IMR-90 (cell line): ENCODE results near the gene COPS2. TPM values are rescaled to one million over a fixed set of nuclear protein-coding genes. Genes with fewer than 3 reads are reported as not detected.

ENCODE experiments used
- ATAC-seq: fragments of 200-7000 bp; cut with Tn5 transposase; 2 replicates; pipeline ENCODE4 v1.9.1; 2020; ENCODE audit warnings: low read depth, mild to moderate bottlenecking, moderate library complexity
- BruUV-seq: library from RNA; stranded (reverse); fragments of 400-500 nt; replicated peaks from 2 replicates; lab custom pipeline; 2021; lab: Mats Ljungman, UMichigan
- CTCF ChIA-PET: fragments of 300-600 bp; formaldehyde crosslinking; extraction: SDS; loops from one replicate; lab custom pipeline; 2021; ENCODE audit warnings: antibody characterized with exemption; lab: Yijun Ruan, JAX
- POLR2A ChIA-PET: fragments of 300-600 bp; sonication (Branson Sonifier 250); formaldehyde crosslinking; loops from one replicate; lab custom pipeline; 2022; ENCODE audit warnings: antibody characterized with exemption; ENCODE audit not compliant: unreplicated experiment; lab: Charles Lee
- DNase-seq: peaks from one replicate; pipeline ENCODE4 v3.0.0; 2013
- H2AFZ ChIP-seq: replicated peaks from 2 replicates; pipeline ENCODE3; 2013; ENCODE audit warnings: low read length, mild to moderate bottlenecking; ENCODE audit not compliant: poor library complexity
- H2AK5ac ChIP-seq: 2 replicates; pipeline ENCODE4 v1.6.1; 2013; ENCODE audit warnings: low read depth, low read length, inconsistent platforms
- H2AK9ac ChIP-seq: replicated peaks from 2 replicates; pipeline ENCODE3; 2013; ENCODE audit warnings: mild to moderate bottlenecking, low read depth, low read length, moderate library complexity; ENCODE audit not compliant: poor library complexity
- H2BK120ac ChIP-seq: 2 replicates; pipeline ENCODE4 v1.6.1; 2013; ENCODE audit warnings: low read depth, low read length, inconsistent platforms
- H2BK15ac ChIP-seq: 3 replicates; pipeline ENCODE4 v1.6.1; 2013; ENCODE audit warnings: low read depth, low read length, inconsistent platforms
- H2BK20ac ChIP-seq: 2 replicates; pipeline ENCODE4 v1.6.1; 2013; ENCODE audit warnings: low read depth, mild to moderate bottlenecking, inconsistent platforms, low read length, moderate library complexity
- H2BK5ac ChIP-seq: 2 replicates; pipeline ENCODE4 v1.6.1; 2013; ENCODE audit warnings: mild to moderate bottlenecking, low read depth, low read length, inconsistent platforms; ENCODE audit not compliant: poor library complexity, severe bottlenecking
- H3K14ac ChIP-seq: replicated peaks from 2 replicates; pipeline ENCODE4 v1.6.1; 2013; ENCODE audit warnings: low read depth, low read length, inconsistent platforms
- H3K18ac ChIP-seq: 2 replicates; pipeline ENCODE4 v1.6.1; 2013; ENCODE audit warnings: low read depth, low read length, control low read depth
- H3K23ac ChIP-seq: 2 replicates; pipeline ENCODE4 v1.6.1; 2013; ENCODE audit warnings: low read depth, low read length, inconsistent platforms
- H3K27ac ChIP-seq: 2 replicates; pipeline ENCODE4 v1.5.1; 2013; ENCODE audit warnings: mild to moderate bottlenecking, control low read depth, low read length; ENCODE audit not compliant: insufficient read depth
- H3K27me3 ChIP-seq: 2 replicates; pipeline ENCODE4 v1.6.1; 2013; ENCODE audit warnings: low read length; ENCODE audit not compliant: control insufficient read depth, insufficient read depth
- H3K36me3 ChIP-seq: 2 replicates; pipeline ENCODE4 v1.6.1; 2013; ENCODE audit warnings: low read length, mixed read lengths; ENCODE audit not compliant: control insufficient read depth, insufficient read depth
- H3K4ac ChIP-seq: 2 replicates; pipeline ENCODE4 v1.6.1; 2013; ENCODE audit warnings: low read depth, low read length, inconsistent platforms
- H3K4me1 ChIP-seq: 2 replicates; pipeline ENCODE4 v1.6.1; 2013; ENCODE audit warnings: low read length, mixed read lengths; ENCODE audit not compliant: control insufficient read depth, insufficient read depth
- H3K4me2 ChIP-seq: 2 replicates; pipeline ENCODE4 v1.6.1; 2013; ENCODE audit warnings: low read depth, mild to moderate bottlenecking, control low read depth, low read length, moderate library complexity
- H3K4me3 ChIP-seq: 2 replicates; pipeline ENCODE4 v1.5.1; 2013; ENCODE audit warnings: low read depth, mild to moderate bottlenecking, control low read depth, low read length, moderate library complexity; ENCODE audit not compliant: insufficient read depth
- H3K56ac ChIP-seq: 2 replicates; pipeline ENCODE4 v1.6.1; 2013; ENCODE audit warnings: low read length, inconsistent platforms; ENCODE audit not compliant: insufficient read depth; ENCODE audit errors: extremely low read depth
- H3K79me1 ChIP-seq, 2 experiments: 2 replicates each; pipeline ENCODE4 v1.6.1; 2013; ENCODE audit warnings: low read length in 2 of 2, inconsistent platforms in 1 of 2, low read depth in 1 of 2
- H3K9ac ChIP-seq: 2 replicates; pipeline ENCODE4 v1.6.1; 2013; ENCODE audit warnings: low read depth, low read length, control low read depth
- H3K9me1 ChIP-seq: 2 replicates; pipeline ENCODE4 v1.6.1; 2013; ENCODE audit warnings: low read length, inconsistent platforms; ENCODE audit not compliant: insufficient read depth
- H3K9me3 ChIP-seq: 2 replicates; pipeline ENCODE4 v1.6.1; 2013; ENCODE audit warnings: low read length; ENCODE audit not compliant: control insufficient read depth, insufficient read depth
- H4K20me1 ChIP-seq: 2 replicates; pipeline ENCODE4 v1.6.1; 2013; ENCODE audit warnings: low read length, inconsistent platforms; ENCODE audit not compliant: insufficient read depth
- H4K5ac ChIP-seq: 2 replicates; pipeline ENCODE4 v1.6.1; 2013; ENCODE audit warnings: mild to moderate bottlenecking, low read depth, low read length, control low read depth
- H4K8ac ChIP-seq, 2 experiments: 2 replicates each; pipeline ENCODE4 v1.6.1; 2013; ENCODE audit warnings: low read depth in 2 of 2, low read length in 2 of 2, control low read depth in 1 of 2, inconsistent platforms in 1 of 2
- H4K91ac ChIP-seq: 2 replicates; pipeline ENCODE4 v1.6.1; 2013; ENCODE audit warnings: low read depth, low read length, inconsistent platforms; ENCODE audit not compliant: insufficient read depth
- BHLHE40 ChIP-seq: fragments of 150-350 bp; IDR thresholded peaks from 2 replicates; pipeline ENCODE4 v1.6.1; 2016; ENCODE audit warnings: mild to moderate bottlenecking, low read depth, low read length
- CEBPB ChIP-seq: IDR thresholded peaks from 2 replicates; pipeline ENCODE4 v1.6.1; 2012; ENCODE audit warnings: low read depth, low read length, improper control_type of control experiment
- FOS ChIP-seq: fragments of 150-350 bp; IDR thresholded peaks from 2 replicates; pipeline ENCODE4 v1.6.1; 2016; ENCODE audit warnings: low read depth, low read length
- MAFK ChIP-seq: IDR thresholded peaks from 2 replicates; pipeline ENCODE4 v1.6.1; 2012; ENCODE audit warnings: low read depth, low read length, improper control_type of control experiment
- MAZ ChIP-seq: IDR thresholded peaks from 2 replicates; pipeline ENCODE4 v1.6.1; 2012; ENCODE audit warnings: low read depth, mild to moderate bottlenecking, low read length, improper control_type of control experiment, moderate library complexity, borderline replicate concordance
- NFE2L2 ChIP-seq: fragments of 150-350 bp; IDR thresholded peaks from 2 replicates; pipeline ENCODE4 v1.6.1; 2016; ENCODE audit warnings: low read depth, mild to moderate bottlenecking, low read length
- POLR2A ChIP-seq: IDR thresholded peaks from 2 replicates; pipeline ENCODE4 v1.6.1; 2012; ENCODE audit warnings: mild to moderate bottlenecking, low read depth, low read length
- RAD21 ChIP-seq: IDR thresholded peaks from 2 replicates; pipeline ENCODE4 v1.6.1; 2012; ENCODE audit warnings: low read length, improper control_type of control experiment
- RCOR1 ChIP-seq: IDR thresholded peaks from 2 replicates; pipeline ENCODE4 v1.6.1; 2012; ENCODE audit warnings: mild to moderate bottlenecking, low read length, improper control_type of control experiment; ENCODE audit not compliant: insufficient replicate concordance
- RFX5 ChIP-seq: IDR thresholded peaks from 2 replicates; pipeline ENCODE4 v1.8.0; 2012; ENCODE audit warnings: low read depth, mild to moderate bottlenecking, low read length, moderate library complexity
- WGBS, 2 experiments: methylation state at CpG; one replicate each; pipeline versions ENCODE4 v1.1.5 to v1.1.7; 2013; ENCODE audit warnings: missing lambda C conversion rate in 2 of 2; ENCODE audit not compliant: insufficient read length in 1 of 2; ENCODE audit errors: extremely low coverage in 2 of 2; 5-methylcytosine and 5-hydroxymethylcytosine counted together
- dilution Hi-C: fragments of 300-500 bp; cut with HindIII; formaldehyde crosslinking; loops from one replicate; pipeline ENCODE4 v1.14.3; 2018; ENCODE audit warnings: low sequenced_read_pairs; ENCODE audit not compliant: unreplicated experiment
- in situ Hi-C: fragments of 300-500 bp; cut with MboI; formaldehyde crosslinking; loops from 3 replicates; pipeline ENCODE4 v1.14.3; 2019; ENCODE audit warnings: low sequenced_read_pairs, inconsistent platforms, mixed read lengths
- intact Hi-C: fragments of 100-400 bp; cut with micrococcal nuclease; formaldehyde crosslinking; loops from 2 replicates; pipeline ENCODE4 v1.10.0; 2022
- polyA plus RNA-seq, 3 experiments: library from polyadenylated mRNA; depleted of rRNA; stranded (reverse); fragments of >200 nt; gene quantifications; 2 replicates each; pipeline ENCODE4 v1.2.3, GENCODE V29; 2012; ENCODE audit warnings: low replicate concordance in 1 of 3
- total RNA-seq: library from RNA; depleted of rRNA; stranded (reverse); fragments of >200 nt; gene quantifications from 2 replicates; pipeline ENCODE4 v1.2.3, GENCODE V29; 2012
- TF ChIP-seq, protein P1 (sequence below): fragments of 150-350 bp; IDR thresholded peaks from 2 replicates; pipeline ENCODE4 v1.6.1; 2016; ENCODE audit warnings: low read depth, mild to moderate bottlenecking, low read length, moderate library complexity, borderline replicate concordance
- TF ChIP-seq, protein P2 (sequence below): fragments of 150-350 bp; IDR thresholded peaks from 2 replicates; pipeline ENCODE4 v1.6.1; 2017; ENCODE audit warnings: mild to moderate bottlenecking, antibody characterized with exemption, low read length, low read depth

Gene COPS2
- total and polyA plus RNA-seq, 2 of the 4 experiments (the other 2 are of a cell fraction): 54.6 to 75.6 TPM

DNA sequence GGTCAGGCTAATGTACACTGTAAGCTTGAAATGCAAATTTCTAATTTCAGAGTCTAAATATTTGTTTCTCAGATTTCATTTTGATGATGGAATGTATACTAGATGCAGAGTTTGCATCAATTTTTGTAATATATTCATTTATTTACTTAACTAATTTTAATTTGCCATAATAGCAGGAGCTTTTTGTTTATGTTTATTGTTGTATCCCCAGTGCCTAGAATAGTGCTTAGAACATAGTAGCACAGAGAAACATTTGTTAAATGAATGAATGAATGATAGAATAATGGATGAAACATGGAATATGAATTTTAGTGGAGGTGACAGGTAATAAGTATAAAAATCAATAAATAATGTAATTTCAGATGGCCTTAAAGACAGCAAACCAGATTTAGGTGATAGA is 9.5 kb upstream of the COPS2 start (continued):
- TF ChIP-seq, protein P1, sequence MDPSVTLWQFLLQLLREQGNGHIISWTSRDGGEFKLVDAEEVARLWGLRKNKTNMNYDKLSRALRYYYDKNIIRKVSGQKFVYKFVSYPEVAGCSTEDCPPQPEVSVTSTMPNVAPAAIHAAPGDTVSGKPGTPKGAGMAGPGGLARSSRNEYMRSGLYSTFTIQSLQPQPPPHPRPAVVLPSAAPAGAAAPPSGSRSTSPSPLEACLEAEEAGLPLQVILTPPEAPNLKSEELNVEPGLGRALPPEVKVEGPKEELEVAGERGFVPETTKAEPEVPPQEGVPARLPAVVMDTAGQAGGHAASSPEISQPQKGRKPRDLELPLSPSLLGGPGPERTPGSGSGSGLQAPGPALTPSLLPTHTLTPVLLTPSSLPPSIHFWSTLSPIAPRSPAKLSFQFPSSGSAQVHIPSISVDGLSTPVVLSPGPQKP: no peak

DNA sequence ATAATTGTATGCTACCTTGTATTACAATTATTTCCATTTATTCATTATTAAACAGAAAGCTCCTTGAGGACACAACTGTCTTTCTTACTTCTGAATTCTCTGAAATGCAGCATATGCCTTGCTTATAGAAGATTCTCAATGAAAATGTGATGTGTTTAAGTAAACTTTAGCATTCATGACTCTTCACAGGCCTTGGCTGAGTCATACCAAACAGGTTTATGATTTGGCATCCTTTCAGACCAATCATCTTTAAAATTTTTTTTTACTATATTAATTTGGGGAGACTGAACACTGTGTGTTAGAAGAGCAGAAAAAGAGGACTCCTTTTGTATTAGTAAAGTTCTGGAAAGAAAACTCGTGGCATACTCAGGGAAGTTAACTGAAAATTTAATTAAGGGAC is 8.3 kb upstream of the COPS2 start:
- Histone ChIP-seq H3K9me1 (peaks cover 3% of the 10 kb centered on the region; the same call in 1 of the 2 replicates), H3K9me3 (no peaks in the 10 kb centered on the region), H3K4me3 (no peak overlapping the region), H3K18ac (no peak overlapping the region), H3K4me1 (no peaks in the 10 kb centered on the region), H2BK20ac (no peak overlapping the region), H3K36me3 (peaks cover 5% of the 10 kb centered on the region), H3K27me3 (no peaks in the 10 kb centered on the region), H4K5ac (no peak overlapping the region), H4K20me1 (0 out of 2 replicates have a peak, but pooled peaks cover 2% of the 10 kb centered on the region), H3K14ac (no peak overlapping the region), H2BK120ac (no peak overlapping the region), H2AK9ac (no peak overlapping the region), H2BK15ac (no peak overlapping the region), H3K4me2 (no peak overlapping the region), H3K79me1 (peaks cover 11 to 12% of the 10 kb centered on the region in 2 experiments), H3K23ac (no peak overlapping the region), H3K27ac (no peak overlapping the region), H2AK5ac (no peak overlapping the region), H4K8ac (no peak overlapping the region), H2AFZ (no peak overlapping the region), H3K56ac (no peak overlapping the region), H3K4ac (no peak overlapping the region), H4K91ac (no peak overlapping the region), H2BK5ac (no peak overlapping the region), H3K9ac (no peak overlapping the region)
- intact Hi-C loops (loop anchor here (5.0 kb wide), 1 partner anchor 34 kb away; no protein-coding TSS in a partner anchor), in situ Hi-C loops (no loop called here), dilution Hi-C loops (no loop called here)
- WGBS, 2 experiments: no CpG with 5 or more reads among the region's 1 CpG
- peak; percentile 53 for DNase-seq
- ATAC-seq: no peak; the same call in 1 of the 2 replicates
- no TSS peak for BruUV-seq
- ChIA-PET CTCF (no interaction called here), POLR2A (no interaction called here)
- TF ChIP-seq POLR2A: no peak
- no peak for TF ChIP-seq MAFK
- TF ChIP-seq RAD21: no peak
- TF ChIP-seq, protein P1: no peak
- TF ChIP-seq BHLHE40: no peak
- no peak for TF ChIP-seq CEBPB
- no peak for TF ChIP-seq RFX5
- no peak for TF ChIP-seq FOS
- TF ChIP-seq MAZ: no peak
- no peak for TF ChIP-seq NFE2L2
- no peak for TF ChIP-seq RCOR1
- TF ChIP-seq, protein P2, sequence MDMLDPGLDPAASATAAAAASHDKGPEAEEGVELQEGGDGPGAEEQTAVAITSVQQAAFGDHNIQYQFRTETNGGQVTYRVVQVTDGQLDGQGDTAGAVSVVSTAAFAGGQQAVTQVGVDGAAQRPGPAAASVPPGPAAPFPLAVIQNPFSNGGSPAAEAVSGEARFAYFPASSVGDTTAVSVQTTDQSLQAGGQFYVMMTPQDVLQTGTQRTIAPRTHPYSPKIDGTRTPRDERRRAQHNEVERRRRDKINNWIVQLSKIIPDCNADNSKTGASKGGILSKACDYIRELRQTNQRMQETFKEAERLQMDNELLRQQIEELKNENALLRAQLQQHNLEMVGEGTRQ: no peak
